HL-60 (cell line): ENCODE measurements around the gene BCL11B.

ENCODE experiments used
- DNase-seq, 2 experiments: peaks; one replicate each; pipeline ENCODE4 v3.0.0-alpha.2; 2010 to 2020; ENCODE audit warnings: low read depth in 1 of 2, low spot score in 1 of 2
- H3K27ac ChIP-seq: fragments of 250-450 bp; sonication (Bioruptor Pico); replicated peaks from 2 replicates; pipeline ENCODE4 v1.5.1; 2020; ENCODE audit warnings: mild to moderate bottlenecking, moderate library complexity
- H3K27me3 ChIP-seq: fragments of 250-450 bp; sonication (Bioruptor Pico); 2 replicates; pipeline ENCODE4 v1.5.1; 2021; ENCODE audit warnings: mild to moderate bottlenecking, moderate library complexity; ENCODE audit not compliant: insufficient read depth, poor library complexity, severe bottlenecking
- H3K4me3 ChIP-seq: replicated peaks from 2 replicates; pipeline ENCODE4 v1.5.1; 2011; ENCODE audit warnings: mild to moderate bottlenecking, control low read depth, low read length; ENCODE audit not compliant: insufficient read depth
- GABPA ChIP-seq: IDR thresholded peaks from 2 replicates; pipeline ENCODE4 v1.6.1; 2012; ENCODE audit warnings: low read depth
- POLR2AphosphoS5 ChIP-seq: IDR thresholded peaks from 2 replicates; pipeline ENCODE4 v1.6.1; 2012; ENCODE audit warnings: low read depth
- REST ChIP-seq: IDR thresholded peaks from 2 replicates; pipeline ENCODE4 v1.6.1; 2012; ENCODE audit warnings: low read depth; ENCODE audit not compliant: insufficient replicate concordance
- SPI1 ChIP-seq: IDR thresholded peaks from 2 replicates; pipeline ENCODE4 v1.6.1; 2012; ENCODE audit warnings: low read depth, mild to moderate bottlenecking, borderline replicate concordance
- TF ChIP-seq, protein P1 (sequence below): IDR thresholded peaks from one replicate; pipeline ENCODE4 v1.5.1; 2011; ENCODE audit warnings: low read length, control low read depth, inconsistent platforms; ENCODE audit not compliant: insufficient read depth

Gene BCL11B

DNA sequence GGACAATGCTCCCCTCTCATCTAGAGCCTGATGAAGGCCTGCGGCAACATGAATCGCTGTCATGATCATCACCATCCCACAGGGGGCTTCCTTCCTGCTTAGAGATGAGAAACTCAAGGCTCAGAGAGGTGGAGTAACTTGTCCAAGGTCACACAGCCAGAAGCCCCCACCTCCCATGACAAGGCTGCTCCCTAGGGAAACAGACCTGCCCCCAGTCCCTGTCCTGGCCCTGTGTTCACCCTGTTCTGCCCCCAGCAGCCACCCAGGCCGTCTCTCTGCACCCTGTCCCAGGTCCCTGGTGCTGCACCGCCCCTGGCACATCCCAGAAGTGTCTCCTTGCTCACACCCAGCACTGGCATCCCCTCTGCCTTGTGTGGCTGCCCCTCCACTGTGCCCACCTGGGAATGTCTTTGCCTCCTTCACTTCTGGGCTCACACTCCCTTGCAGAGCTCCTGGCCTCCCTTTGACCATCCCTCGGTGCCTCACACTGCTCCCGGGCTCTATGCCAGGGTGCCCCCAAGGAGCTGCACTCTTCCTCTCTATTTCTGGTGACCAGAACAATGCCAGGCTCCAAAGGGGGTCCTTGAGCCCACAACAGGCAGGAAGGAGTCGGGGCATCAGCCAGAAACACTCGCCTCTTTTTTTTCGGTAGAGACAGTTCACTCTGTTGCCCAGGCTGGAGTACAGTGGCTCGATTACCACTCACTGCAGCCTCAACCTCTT, 70.5 kb downstream of the BCL11B start:
- Histone ChIP-seq H3K27ac (no peak overlapping the region), H3K4me3 (no peak overlapping the region), H3K27me3 (no peaks in the 10 kb centered on the region)
- TF ChIP-seq SPI1 (no peak), GABPA (no peak)
- DNase-seq, result no peak

GRCh38 chr14:99200654-99201005, 71.4 kb downstream of the BCL11B start:
- no peaks in the 10 kb centered on the region for H3K27me3 ChIP-seq
- no peak overlapping the region for H3K4me3 ChIP-seq
- no peak overlapping the region for H3K27ac ChIP-seq
- no peak for DNase-seq
- TF ChIP-seq POLR2AphosphoS5 (no peak), SPI1 (no peak), REST (no peak), GABPA (no peak)
- TF ChIP-seq, protein P1, sequence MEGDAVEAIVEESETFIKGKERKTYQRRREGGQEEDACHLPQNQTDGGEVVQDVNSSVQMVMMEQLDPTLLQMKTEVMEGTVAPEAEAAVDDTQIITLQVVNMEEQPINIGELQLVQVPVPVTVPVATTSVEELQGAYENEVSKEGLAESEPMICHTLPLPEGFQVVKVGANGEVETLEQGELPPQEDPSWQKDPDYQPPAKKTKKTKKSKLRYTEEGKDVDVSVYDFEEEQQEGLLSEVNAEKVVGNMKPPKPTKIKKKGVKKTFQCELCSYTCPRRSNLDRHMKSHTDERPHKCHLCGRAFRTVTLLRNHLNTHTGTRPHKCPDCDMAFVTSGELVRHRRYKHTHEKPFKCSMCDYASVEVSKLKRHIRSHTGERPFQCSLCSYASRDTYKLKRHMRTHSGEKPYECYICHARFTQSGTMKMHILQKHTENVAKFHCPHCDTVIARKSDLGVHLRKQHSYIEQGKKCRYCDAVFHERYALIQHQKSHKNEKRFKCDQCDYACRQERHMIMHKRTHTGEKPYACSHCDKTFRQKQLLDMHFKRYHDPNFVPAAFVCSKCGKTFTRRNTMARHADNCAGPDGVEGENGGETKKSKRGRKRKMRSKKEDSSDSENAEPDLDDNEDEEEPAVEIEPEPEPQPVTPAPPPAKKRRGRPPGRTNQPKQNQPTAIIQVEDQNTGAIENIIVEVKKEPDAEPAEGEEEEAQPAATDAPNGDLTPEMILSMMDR, result no peak

GRCh38 chr14:99199846-99200653, 71.9 kb downstream of the BCL11B start:
- no peaks in the 10 kb centered on the region for H3K27me3 ChIP-seq
- no peak overlapping the region for H3K27ac ChIP-seq
- DNase-seq, result no peak
- H3K4me3 ChIP-seq, result no peak overlapping the region
- TF ChIP-seq, protein P1, result no peak
- TF ChIP-seq GABPA (no peak), SPI1 (no peak), REST (no peak), POLR2AphosphoS5 (no peak)

- no peaks in the 10 kb centered on the region for H3K27me3 ChIP-seq
- no peak overlapping the region for H3K27ac ChIP-seq
- no peak for TF ChIP-seq REST
- no peak for DNase-seq
- H3K4me3 ChIP-seq, result no peak overlapping the region
Observed at GRCh38 chr14:99198746-99199502, 73.1 kb downstream of the BCL11B start.
